H1 (cell line): ENCODE data around the gene EDC3. TPM values are rescaled to one million over a fixed set of nuclear protein-coding genes. Genes with fewer than 3 reads are reported as not detected.

Experiments
- CTCF ChIA-PET: fragments of 300-600 bp; sonication (Branson Sonifier 250); formaldehyde crosslinking; loops from one replicate; lab custom pipeline; 2021; ENCODE audit not compliant: partially characterized antibody; lab: Charles Lee
- POLR2A ChIA-PET: fragments of 300-600 bp; sonication (Branson Sonifier 250); formaldehyde crosslinking; loops from one replicate; lab custom pipeline; 2021; ENCODE audit warnings: inconsistent platforms; ENCODE audit not compliant: partially characterized antibody; lab: Charles Lee
- DNase-seq, 2 experiments: peaks; one replicate each; pipeline versions ENCODE4 v3.0.0 to v3.0.0-alpha.2; 2010 to 2022; ENCODE audit warnings: low spot score in 2 of 2, low read depth in 1 of 2, mixed read lengths in 1 of 2
- FAIRE-seq: peaks from 2 replicates; lab custom pipeline; 2011; peaks lifted over from hg19 to GRCh38; lab: Jason Lieb, UNC
- H2AFZ ChIP-seq: 2 replicates; pipeline ENCODE4 v1.8.1; 2012; ENCODE audit warnings: low read length, inconsistent platforms
- H2AK5ac ChIP-seq: 2 replicates; pipeline ENCODE4 v1.6.1; 2013; ENCODE audit warnings: low read depth, low read length
- H2BK120ac ChIP-seq: replicated peaks from 2 replicates; pipeline ENCODE3; 2013; ENCODE audit warnings: low read depth, low read length, inconsistent platforms
- H2BK12ac ChIP-seq: 2 replicates; pipeline ENCODE4 v1.6.1; 2013; ENCODE audit warnings: low read depth, low read length
- H2BK15ac ChIP-seq: 2 replicates; pipeline ENCODE4 v1.6.1; 2013; ENCODE audit warnings: low read length
- H2BK20ac ChIP-seq: 2 replicates; pipeline ENCODE4 v1.6.1; 2013; ENCODE audit warnings: low read length
- H2BK5ac ChIP-seq: 2 replicates; pipeline ENCODE4 v1.6.1; 2013; ENCODE audit warnings: low read depth, low read length
- H3K14ac ChIP-seq: 2 replicates; pipeline ENCODE4 v1.6.1; 2013; ENCODE audit warnings: inconsistent platforms; ENCODE audit not compliant: insufficient read length
- H3K18ac ChIP-seq: 2 replicates; pipeline ENCODE4 v1.6.1; 2013; ENCODE audit warnings: low read length; ENCODE audit errors: extremely low read depth
- H3K23ac ChIP-seq: 2 replicates; pipeline ENCODE4 v1.6.1; 2013; ENCODE audit warnings: inconsistent platforms; ENCODE audit not compliant: insufficient read length
- H3K23me2 ChIP-seq: 2 replicates; pipeline ENCODE4 v1.6.1; 2013; ENCODE audit warnings: low read depth, low read length
- H3K27ac ChIP-seq: 2 replicates; pipeline ENCODE4 v1.6.1; 2011; ENCODE audit warnings: low read depth, low read length, inconsistent platforms
- H3K27me3 ChIP-seq, 4 experiments: replicated peaks in 1 of 4; 1 replicate in 1 of 4; 2 replicates in 3 of 4; pipeline versions ENCODE4 v1.6.1 to v1.8.1; 2011 to 2013; ENCODE audit warnings: low read length in 3 of 4, mild to moderate bottlenecking in 3 of 4, inconsistent platforms in 2 of 4, mixed read lengths in 2 of 4, moderate library complexity in 1 of 4; ENCODE audit not compliant: control insufficient read depth in 3 of 4, insufficient read depth in 3 of 4; ENCODE audit errors: extremely low read depth in 1 of 4
- H3K36me3 ChIP-seq, 4 experiments: 2 replicates each; pipeline versions ENCODE4 v1.6.1 to v1.8.1; 2011 to 2013; ENCODE audit warnings: mild to moderate bottlenecking in 4 of 4, low read length in 3 of 4, moderate library complexity in 2 of 4, control low read depth in 1 of 4, inconsistent platforms in 1 of 4; ENCODE audit not compliant: insufficient read depth in 4 of 4, control insufficient read depth in 2 of 4
- H3K4ac ChIP-seq: replicated peaks from 2 replicates; pipeline ENCODE3; 2013; ENCODE audit warnings: low read length, low read depth, mixed read lengths, inconsistent platforms; ENCODE audit not compliant: insufficient read length
- H3K4me1 ChIP-seq, 4 experiments: replicated peaks in 1 of 4; 1 replicate in 1 of 4; 2 replicates in 3 of 4; pipeline versions ENCODE4 v1.6.1 to v1.8.1; 2011 to 2013; ENCODE audit warnings: low read length in 3 of 4, inconsistent platforms in 2 of 4, mixed read lengths in 1 of 4; ENCODE audit not compliant: insufficient read depth in 4 of 4, control insufficient read depth in 3 of 4
- H3K4me2 ChIP-seq, 2 experiments: 2 replicates each; pipeline versions ENCODE4 v1.6.1 to v1.8.1; 2011 to 2013; ENCODE audit warnings: low read depth in 2 of 2, low read length in 2 of 2, control low read depth in 1 of 2, inconsistent platforms in 1 of 2, mild to moderate bottlenecking in 1 of 2; ENCODE audit not compliant: insufficient read depth in 1 of 2
- H3K4me3 ChIP-seq, 4 experiments: fragments of 200-600, 300-600 bp in 1 of 4; sonication (generic), shearing (Covaris generic), sonication (Bioruptor Twin) in 1 of 4; 2 replicates each; pipeline versions ENCODE4 v1.5.1 to v1.8.1; 2011 to 2016; ENCODE audit warnings: low read length in 4 of 4, low read depth in 3 of 4, control low read depth in 2 of 4, inconsistent platforms in 2 of 4, mild to moderate bottlenecking in 2 of 4, mixed read lengths in 1 of 4, moderate library complexity in 1 of 4; ENCODE audit not compliant: insufficient read depth in 2 of 4; ENCODE audit errors: extremely low read depth in 1 of 4
- H3K56ac ChIP-seq: replicated peaks from 2 replicates; pipeline ENCODE3; 2013; ENCODE audit warnings: low read depth, mild to moderate bottlenecking, mixed read lengths, low read length, inconsistent platforms; ENCODE audit not compliant: insufficient read length
- H3K79me1 ChIP-seq: 2 replicates; pipeline ENCODE4 v1.6.1; 2013; ENCODE audit warnings: low read depth, low read length, control low read depth
- H3K79me2 ChIP-seq, 2 experiments: 2 replicates each; pipeline versions ENCODE4 v1.6.1 to v1.8.1; 2012 to 2013; ENCODE audit warnings: low read length in 2 of 2, mild to moderate bottlenecking in 2 of 2, inconsistent platforms in 1 of 2; ENCODE audit not compliant: insufficient read depth in 2 of 2, control insufficient read depth in 1 of 2
- H3K9ac ChIP-seq, 4 experiments: replicated peaks in 1 of 4; 1 replicate in 1 of 4; 2 replicates in 3 of 4; pipeline versions ENCODE4 v1.6.1 to v1.8.1; 2011 to 2013; ENCODE audit warnings: low read depth in 3 of 4, low read length in 3 of 4, control low read depth in 2 of 4, mild to moderate bottlenecking in 2 of 4, moderate library complexity in 2 of 4, inconsistent platforms in 1 of 4; ENCODE audit errors: extremely low read depth in 1 of 4
- H3K9me3 ChIP-seq, 2 experiments: 2 replicates each; pipeline versions ENCODE4 v1.6.1 to v1.8.1; 2012 to 2013; ENCODE audit warnings: mild to moderate bottlenecking in 2 of 2, moderate library complexity in 2 of 2, control low read depth in 1 of 2, inconsistent platforms in 1 of 2, low read depth in 1 of 2, low read length in 1 of 2, mixed read lengths in 1 of 2; ENCODE audit not compliant: insufficient read depth in 2 of 2
- H4K20me1 ChIP-seq, 2 experiments: replicated peaks in 1 of 2; 2 replicates each; pipeline versions ENCODE3 to v1.8.1; 2011 to 2013; ENCODE audit warnings: inconsistent platforms in 2 of 2, low read length in 2 of 2, mild to moderate bottlenecking in 1 of 2; ENCODE audit not compliant: insufficient read depth in 2 of 2, control insufficient read depth in 1 of 2
- H4K5ac ChIP-seq: 2 replicates; pipeline ENCODE4 v1.6.1; 2013; ENCODE audit warnings: low read length, low read depth, mixed read lengths, inconsistent platforms; ENCODE audit not compliant: insufficient read length
- H4K8ac ChIP-seq: 2 replicates; pipeline ENCODE4 v1.8.0; 2013; ENCODE audit warnings: mild to moderate bottlenecking, moderate library complexity, low read length, inconsistent platforms; ENCODE audit not compliant: insufficient read depth; ENCODE audit errors: extremely low read depth
- H4K91ac ChIP-seq: replicated peaks from 2 replicates; pipeline ENCODE3; 2013; ENCODE audit warnings: low read length, mixed read lengths, inconsistent platforms; ENCODE audit not compliant: insufficient read length
- EP300 ChIP-seq, 2 experiments: IDR thresholded peaks; 1 replicate in 1 of 2; 2 replicates in 1 of 2; pipeline ENCODE4 v1.6.1; 2011 to 2012; ENCODE audit warnings: low read depth in 2 of 2, low read length in 2 of 2, mild to moderate bottlenecking in 2 of 2, borderline replicate concordance in 1 of 2, inconsistent platforms in 1 of 2, moderate library complexity in 1 of 2
- HDAC6 ChIP-seq: IDR thresholded peaks from one replicate; pipeline ENCODE4 v1.7.1; 2012; ENCODE audit warnings: low read depth, mild to moderate bottlenecking, inconsistent platforms, low read length, moderate library complexity
- RNF2 ChIP-seq: fragments of 200-900, 300-1000 bp; sonication (generic); IDR thresholded peaks from 2 replicates; pipeline ENCODE4 v1.7.1; 2016; ENCODE audit warnings: borderline replicate concordance, low read depth, mild to moderate bottlenecking, antibody characterized with exemption, low read length; ENCODE audit not compliant: poor library complexity, severe bottlenecking; ENCODE audit errors: missing control alignments
- TAF7 ChIP-seq: optimal IDR thresholded peaks from 2 replicates; pipeline ENCODE3; 2011; ENCODE audit warnings: low read depth, mild to moderate bottlenecking, inconsistent platforms, low read length, moderate library complexity, borderline replicate concordance
- ZNF274 ChIP-seq: IDR thresholded peaks from 2 replicates; pipeline ENCODE4 v1.7.0; 2012; ENCODE audit warnings: low read length, borderline replicate concordance; ENCODE audit errors: extremely low read depth
- WGBS, 2 experiments: shearing (Covaris generic) in 1 of 2; methylation state at CpG; one replicate each; pipeline versions ENCODE4 v1.1.6 to v1.1.7; 2013 to 2015; ENCODE audit warnings: low lambda C conversion rate in 2 of 2, mixed read lengths in 2 of 2, inconsistent platforms in 1 of 2, low coverage in 1 of 2, missing lambda C conversion rate in 1 of 2; ENCODE audit not compliant: insufficient replicate concordance in 2 of 2, insufficient coverage in 1 of 2, insufficient read length in 1 of 2; ENCODE audit errors: extremely low coverage in 1 of 2, missing lambda C conversion rate in 1 of 2; 5-methylcytosine and 5-hydroxymethylcytosine counted together
- polyA plus RNA-seq, 7 experiments: library from polyadenylated mRNA; depleted of rRNA in 3 of 7; stranded (reverse) in 5 of 7; unstranded in 2 of 7; fragments of >200 nt in 5 of 7; fragments of 200-250 nt in 2 of 7; gene quantifications; 1 replicate in 5 of 7; 2 replicates in 1 of 7; 4 replicates in 1 of 7; pipeline versions ENCODE4 v1.2.1 to v1.2.3, GENCODE V29; 2011 to 2013; ENCODE audit warnings: missing spikeins in 2 of 7, mixed read lengths in 2 of 7
- total RNA-seq: library from RNA; stranded (reverse); fragmentation: NEBNext Ultra II Directional; extraction: Animal tissue kit (Norgen Biotek cat#: 25700); gene quantifications from 2 replicates; pipeline ENCODE4 v1.2.1, GENCODE V29; 2021
- TF ChIP-seq, protein P1 (sequence below): IDR thresholded peaks from 2 replicates; pipeline ENCODE4 v1.6.1; 2012; ENCODE audit warnings: low read length, inconsistent platforms

EDC3 gene
- total and polyA plus RNA-seq, 2 of the 8 experiments (the other 6 are each of a cell fraction or from before 2014, with no cell fraction given) = 45.0 to 50.8 TPM

DNA sequence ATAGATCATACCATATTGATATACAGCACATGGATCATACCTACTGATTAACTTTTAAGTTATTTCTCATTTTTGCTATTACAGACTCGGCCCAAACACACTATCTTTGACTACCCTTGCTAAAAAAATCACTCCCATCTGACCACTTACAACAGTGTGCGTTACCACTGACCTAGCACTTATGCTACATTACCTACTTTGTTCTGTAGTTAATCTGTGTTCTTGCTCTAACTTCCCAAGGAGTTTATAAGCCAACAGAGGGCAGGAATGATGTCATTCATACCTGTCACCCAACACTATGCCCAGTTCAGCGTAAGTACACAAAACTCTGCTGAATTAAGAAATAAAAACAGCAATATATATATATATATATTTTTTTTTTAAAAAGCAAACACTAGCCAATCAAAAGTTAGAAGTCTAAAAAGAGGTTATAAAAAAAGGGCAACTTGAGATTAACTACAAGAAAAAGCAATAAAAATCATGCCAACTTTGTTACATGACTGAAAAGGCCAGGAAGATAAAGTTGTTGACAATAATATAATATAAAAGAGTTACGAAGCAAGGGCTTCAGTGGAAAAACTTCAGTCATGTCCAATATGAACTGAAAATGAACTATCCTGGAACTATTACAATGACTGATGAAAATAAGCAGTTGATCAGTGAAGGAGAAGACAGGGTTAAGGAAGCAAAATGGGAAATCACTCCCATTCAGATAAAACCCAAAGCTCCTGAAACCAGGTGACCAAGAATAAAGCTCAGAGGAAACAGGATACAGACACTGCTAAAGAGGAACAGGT is 33.6 kb downstream of the EDC3 start:
- ChIA-PET POLR2A (interaction anchor here (1.6 kb wide), 1 partner anchor 98 kb away, joined by 3 read pairs; no protein-coding TSS in a partner anchor), CTCF (interaction anchor here (0.6 to 2.1 kb wide), 10 partner anchors 9 to 125 kb away, joined by 3 to 14 read pairs (median 3); no protein-coding TSS in a partner anchor)
- H3K9me3 ChIP-seq = no peaks in the 10 kb centered on the region
- no peak for DNase-seq
- no peak overlapping the region; a peak in 1 of 7 replicates for H3K9ac ChIP-seq
- no peaks in the 10 kb centered on the region for H3K27me3 ChIP-seq
- no peak overlapping the region for H3K14ac ChIP-seq
- H2BK120ac ChIP-seq = no peak overlapping the region
- peaks cover 0 to 14% of the 10 kb centered on the region in 2 experiments; a peak in 1 of 4 replicates for H3K79me2 ChIP-seq
- no peak overlapping the region for H3K4ac ChIP-seq
- H3K4me2 ChIP-seq = no peak overlapping the region
- H3K4me1 ChIP-seq = 0 out of 7 replicates have a peak, but pooled peaks cover 0 to 2% (median 0%) of the 10 kb centered on the region in 4 experiments
- H2BK5ac ChIP-seq = no peak overlapping the region
- no peaks in the 10 kb centered on the region; the same call in none of the 2 replicates for H3K79me1 ChIP-seq
- no peak overlapping the region for H2BK20ac ChIP-seq
- no peaks in the 10 kb centered on the region for H3K23me2 ChIP-seq
- no peak overlapping the region for H3K27ac ChIP-seq
- H4K8ac ChIP-seq = no peak overlapping the region
- H2BK12ac ChIP-seq = no peak overlapping the region
- WGBS, 2 experiments = 93% methylated on average over 4 of the region's 4 CpGs; no CpG with 5 or more reads in 1 of the 2 experiments
- FAIRE-seq = no peak
- no peak overlapping the region for H4K5ac ChIP-seq
- no peak overlapping the region for H2AFZ ChIP-seq
- peaks cover 2 to 5% of the 10 kb centered on the region in 2 experiments for H4K20me1 ChIP-seq
- no peak overlapping the region for H3K4me3 ChIP-seq
- no peak overlapping the region for H2AK5ac ChIP-seq
- no peak overlapping the region for H2BK15ac ChIP-seq
- H3K18ac ChIP-seq = no peak overlapping the region
- no peak overlapping the region for H4K91ac ChIP-seq
- TF ChIP-seq EP300 (IDR thresholded peaks at IDR 0.05; ENCODE audit: borderline replicate concordance in 1 of 2, low read depth in 2 of 2, low read length in 2 of 2) (no peak), TAF7 (no peak), HDAC6 (no peak), ZNF274 (no peak), RNF2 (no peak)
- TF ChIP-seq, protein P1, sequence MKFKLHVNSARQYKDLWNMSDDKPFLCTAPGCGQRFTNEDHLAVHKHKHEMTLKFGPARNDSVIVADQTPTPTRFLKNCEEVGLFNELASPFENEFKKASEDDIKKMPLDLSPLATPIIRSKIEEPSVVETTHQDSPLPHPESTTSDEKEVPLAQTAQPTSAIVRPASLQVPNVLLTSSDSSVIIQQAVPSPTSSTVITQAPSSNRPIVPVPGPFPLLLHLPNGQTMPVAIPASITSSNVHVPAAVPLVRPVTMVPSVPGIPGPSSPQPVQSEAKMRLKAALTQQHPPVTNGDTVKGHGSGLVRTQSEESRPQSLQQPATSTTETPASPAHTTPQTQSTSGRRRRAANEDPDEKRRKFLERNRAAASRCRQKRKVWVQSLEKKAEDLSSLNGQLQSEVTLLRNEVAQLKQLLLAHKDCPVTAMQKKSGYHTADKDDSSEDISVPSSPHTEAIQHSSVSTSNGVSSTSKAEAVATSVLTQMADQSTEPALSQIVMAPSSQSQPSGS = no peak
- H3K36me3 ChIP-seq = no peaks in the 10 kb centered on the region
- H3K23ac ChIP-seq = no peak overlapping the region
- H3K56ac ChIP-seq = no peak overlapping the region
